HepG2 (cell line): ENCODE data around the gene TLN1. TPM values are rescaled to one million over a fixed set of nuclear protein-coding genes. Genes with fewer than 3 reads are reported as not detected.
A peak's percentile ranks its signal among the peaks of the same experiment; 100 is the strongest.

Experiments
- DMAP1 ChIP-seq: IDR thresholded peaks from 2 replicates; pipeline ENCODE4 v1.6.1; 2016
- FOXA3 ChIP-seq: IDR thresholded peaks from 2 replicates; pipeline ENCODE4 v1.6.1; 2016; ENCODE audit warnings: missing genetic modification reagents, missing compliant biosample characterization
- FOXO1 ChIP-seq: sonication (generic); formaldehyde crosslinking; IDR thresholded peaks from 2 replicates; pipeline ENCODE4 v1.4.0; 2020; ENCODE audit warnings: missing genetic modification reagents
- KDM1A ChIP-seq: IDR thresholded peaks from 2 replicates; pipeline ENCODE4 v1.6.1; 2016; ENCODE audit warnings: missing compliant biosample characterization
- MEIS1 ChIP-seq: sonication (generic); formaldehyde crosslinking; IDR thresholded peaks from 2 replicates; pipeline ENCODE4 v1.9.0; 2021; ENCODE audit warnings: mild to moderate bottlenecking, missing genetic modification reagents, moderate library complexity, borderline replicate concordance
- MLLT10 ChIP-seq: sonication (generic); formaldehyde crosslinking; IDR thresholded peaks from 2 replicates; pipeline ENCODE4 v1.4.0; 2020; ENCODE audit warnings: missing genetic modification reagents
- RARG ChIP-seq: sonication (generic); formaldehyde crosslinking; IDR thresholded peaks from 2 replicates; pipeline ENCODE4 v1.4.0; 2020; ENCODE audit warnings: low read depth, mild to moderate bottlenecking, missing genetic modification reagents
- SMAD3 ChIP-seq: sonication (generic); formaldehyde crosslinking; IDR thresholded peaks from 2 replicates; pipeline ENCODE4 v1.4.0; 2020; ENCODE audit warnings: missing genetic modification reagents
- SMC3 ChIP-seq: IDR thresholded peaks from 2 replicates; pipeline ENCODE4 v1.6.1; 2011; ENCODE audit warnings: low read length, improper control_type of control experiment
- TBP ChIP-seq: sonication (generic); formaldehyde crosslinking; IDR thresholded peaks from 2 replicates; pipeline ENCODE4 v1.5.0; 2020; ENCODE audit warnings: missing genetic modification reagents
- ZEB1 ChIP-seq: IDR thresholded peaks from 2 replicates; pipeline ENCODE4 v1.6.1; 2012; ENCODE audit warnings: mild to moderate bottlenecking, low read depth, inconsistent platforms; ENCODE audit not compliant: insufficient replicate concordance
- ZFX ChIP-seq: sonication (generic); formaldehyde crosslinking; IDR thresholded peaks from 2 replicates; pipeline ENCODE4 v1.4.0; 2020; ENCODE audit warnings: mild to moderate bottlenecking, low read depth, missing genetic modification reagents, moderate library complexity
- ZMAT3 ChIP-seq: sonication (generic); formaldehyde crosslinking; conservative IDR thresholded peaks from 2 replicates; pipeline ENCODE4 v1.7.0; 2021; ENCODE audit warnings: missing genetic modification reagents
- ZNF644 ChIP-seq: IDR thresholded peaks from 2 replicates; pipeline ENCODE4 v1.6.1; 2016; ENCODE audit warnings: low read depth
- ZNF709 ChIP-seq: sonication (generic); formaldehyde crosslinking; IDR thresholded peaks from 2 replicates; pipeline ENCODE4 v1.5.0; 2020; ENCODE audit warnings: mild to moderate bottlenecking, missing genetic modification reagents
- polyA plus RNA-seq, 8 experiments: library from polyadenylated mRNA; depleted of rRNA in 3 of 8; stranded (reverse) in 7 of 8; unstranded in 1 of 8; fragments of >200 nt; fragmentation: Illumina TruSeq in 4 of 8; extraction: Trizol in 4 of 8; gene quantifications; 2 replicates each; pipeline versions ENCODE4 v1.2.1 to v1.2.3, GENCODE V29; 2011 to 2016; ENCODE audit warnings: low read depth in 4 of 8, missing spikeins in 1 of 8, mixed read lengths in 1 of 8; ENCODE audit not compliant: insufficient read depth in 1 of 8
- total RNA-seq, 5 experiments: library from RNA; depleted of rRNA; stranded (reverse); fragments of >200 nt; fragmentation: Illumina TruSeq; extraction: Trizol; gene quantifications; 2 replicates each; pipeline ENCODE4 v1.2.3, GENCODE V29; 2016; ENCODE audit warnings: low read depth in 1 of 5
- TF ChIP-seq, protein P1 (sequence below): sonication (generic); formaldehyde crosslinking; conservative IDR thresholded peaks from 2 replicates; pipeline ENCODE4 v1.4.0; 2020; ENCODE audit warnings: missing genetic modification reagents
- TF ChIP-seq, protein P2 (sequence below): IDR thresholded peaks from 2 replicates; pipeline ENCODE4 v1.6.1; 2016; ENCODE audit warnings: mild to moderate bottlenecking
- TF ChIP-seq, protein P3 (sequence below): sonication (generic); formaldehyde crosslinking; IDR thresholded peaks from 2 replicates; pipeline ENCODE4 v1.4.0; 2020; ENCODE audit warnings: missing genetic modification reagents
- TF ChIP-seq, protein P4 (sequence below): IDR thresholded peaks from 2 replicates; pipeline ENCODE4 v1.6.1; 2016; ENCODE audit warnings: missing biosample characterization, missing genetic modification reagents, low read depth
- TF ChIP-seq, protein P5 (sequence below): sonication (generic); formaldehyde crosslinking; IDR thresholded peaks from 2 replicates; pipeline ENCODE4 v1.8.0; 2022; ENCODE audit warnings: mild to moderate bottlenecking, missing genetic modification reagents, moderate library complexity
- TF ChIP-seq, protein P6 (sequence below): sonication (generic); formaldehyde crosslinking; IDR thresholded peaks from 2 replicates; pipeline ENCODE4 v1.4.0; 2020; ENCODE audit warnings: missing genetic modification reagents; ENCODE audit errors: not compliant biosample characterization
- TF ChIP-seq, protein P7 (sequence below): sonication (generic); formaldehyde crosslinking; IDR thresholded peaks from 2 replicates; pipeline ENCODE4 v1.5.0; 2020; ENCODE audit warnings: missing genetic modification reagents

TLN1 gene
- total and polyA plus RNA-seq, 2 of the 13 experiments (the other 11 are each of a cell fraction or from before 2014, with no cell fraction given): 35.2 to 51.8 TPM

DNA sequence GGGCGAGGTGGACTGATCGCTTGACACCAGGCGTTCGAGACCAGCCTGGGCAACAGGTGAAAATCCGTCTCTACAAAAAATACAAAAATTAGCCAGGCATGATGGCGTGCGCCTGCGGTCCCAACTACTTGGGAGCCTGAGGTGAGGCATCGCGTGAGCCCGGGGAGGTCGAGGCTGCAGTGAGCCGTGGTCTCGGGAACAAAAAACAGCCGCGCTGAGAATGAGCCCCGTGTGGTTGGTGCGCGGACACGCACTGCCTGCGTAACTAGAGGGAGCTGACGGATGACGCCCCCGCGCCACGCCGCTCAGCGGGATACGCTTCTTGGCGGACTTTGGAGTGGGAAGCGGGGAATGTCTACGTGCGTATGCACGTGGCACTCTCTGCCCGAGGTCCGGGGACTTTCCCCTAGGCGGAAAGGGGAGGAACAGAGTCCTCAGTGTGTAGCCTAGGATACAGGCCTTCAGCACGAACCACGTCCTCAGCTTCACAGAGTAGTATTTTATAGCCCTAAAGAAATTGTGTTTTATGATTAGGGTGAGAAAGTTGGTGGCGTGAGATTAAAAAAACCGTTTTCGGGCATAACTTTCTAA lies 74.4 kb downstream of the TLN1 start, which contains the start of gene RMRP (continued):
- TF ChIP-seq FOXA3: peak; percentile 88
- no peak; the same call in 1 of the 2 replicates for TF ChIP-seq RARG (CRISPR knock-in tag)
- TF ChIP-seq MEIS1 (CRISPR knock-in tag): peak; percentile 91
- TF ChIP-seq, protein P1, sequence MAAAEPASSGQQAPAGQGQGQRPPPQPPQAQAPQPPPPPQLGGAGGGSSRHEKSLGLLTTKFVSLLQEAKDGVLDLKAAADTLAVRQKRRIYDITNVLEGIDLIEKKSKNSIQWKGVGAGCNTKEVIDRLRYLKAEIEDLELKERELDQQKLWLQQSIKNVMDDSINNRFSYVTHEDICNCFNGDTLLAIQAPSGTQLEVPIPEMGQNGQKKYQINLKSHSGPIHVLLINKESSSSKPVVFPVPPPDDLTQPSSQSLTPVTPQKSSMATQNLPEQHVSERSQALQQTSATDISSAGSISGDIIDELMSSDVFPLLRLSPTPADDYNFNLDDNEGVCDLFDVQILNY: peak; percentile 50; the same call in 1 of the 2 replicates
- TF ChIP-seq DMAP1 (CRISPR knock-in tag): peak; percentile 95
- TF ChIP-seq ZMAT3 (CRISPR knock-in tag): peak; percentile 97
- TF ChIP-seq SMC3: no peak
- TF ChIP-seq ZEB1: no peak
- TF ChIP-seq, protein P2, sequence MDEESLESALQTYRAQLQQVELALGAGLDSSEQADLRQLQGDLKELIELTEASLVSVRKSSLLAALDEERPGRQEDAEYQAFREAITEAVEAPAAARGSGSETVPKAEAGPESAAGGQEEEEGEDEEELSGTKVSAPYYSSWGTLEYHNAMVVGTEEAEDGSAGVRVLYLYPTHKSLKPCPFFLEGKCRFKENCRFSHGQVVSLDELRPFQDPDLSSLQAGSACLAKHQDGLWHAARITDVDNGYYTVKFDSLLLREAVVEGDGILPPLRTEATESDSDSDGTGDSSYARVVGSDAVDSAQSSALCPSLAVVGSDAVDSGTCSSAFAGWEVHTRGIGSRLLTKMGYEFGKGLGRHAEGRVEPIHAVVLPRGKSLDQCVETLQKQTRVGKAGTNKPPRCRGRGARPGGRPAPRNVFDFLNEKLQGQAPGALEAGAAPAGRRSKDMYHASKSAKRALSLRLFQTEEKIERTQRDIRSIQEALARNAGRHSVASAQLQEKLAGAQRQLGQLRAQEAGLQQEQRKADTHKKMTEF (CRISPR knock-in tag): peak; percentile 97
- peak; percentile 13; the same call in 1 of the 2 replicates for TF ChIP-seq ZNF644 (CRISPR knock-in tag)
- TF ChIP-seq FOXO1 (CRISPR knock-in tag): peak; percentile 78; the same call in 1 of the 2 replicates
- TF ChIP-seq, protein P3, sequence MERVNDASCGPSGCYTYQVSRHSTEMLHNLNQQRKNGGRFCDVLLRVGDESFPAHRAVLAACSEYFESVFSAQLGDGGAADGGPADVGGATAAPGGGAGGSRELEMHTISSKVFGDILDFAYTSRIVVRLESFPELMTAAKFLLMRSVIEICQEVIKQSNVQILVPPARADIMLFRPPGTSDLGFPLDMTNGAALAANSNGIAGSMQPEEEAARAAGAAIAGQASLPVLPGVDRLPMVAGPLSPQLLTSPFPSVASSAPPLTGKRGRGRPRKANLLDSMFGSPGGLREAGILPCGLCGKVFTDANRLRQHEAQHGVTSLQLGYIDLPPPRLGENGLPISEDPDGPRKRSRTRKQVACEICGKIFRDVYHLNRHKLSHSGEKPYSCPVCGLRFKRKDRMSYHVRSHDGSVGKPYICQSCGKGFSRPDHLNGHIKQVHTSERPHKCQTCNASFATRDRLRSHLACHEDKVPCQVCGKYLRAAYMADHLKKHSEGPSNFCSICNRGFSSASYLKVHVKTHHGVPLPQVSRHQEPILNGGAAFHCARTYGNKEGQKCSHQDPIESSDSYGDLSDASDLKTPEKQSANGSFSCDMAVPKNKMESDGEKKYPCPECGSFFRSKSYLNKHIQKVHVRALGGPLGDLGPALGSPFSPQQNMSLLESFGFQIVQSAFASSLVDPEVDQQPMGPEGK (CRISPR knock-in tag): peak; percentile 91
- peak; percentile 76; the same call in 1 of the 2 replicates for TF ChIP-seq KDM1A (CRISPR knock-in tag)
- 0 out of 2 replicates have a peak, but pooled peaks have one; percentile 95 for TF ChIP-seq ZNF709 (CRISPR knock-in tag)
- TF ChIP-seq MLLT10 (CRISPR knock-in tag): no peak
- TF ChIP-seq, protein P4, sequence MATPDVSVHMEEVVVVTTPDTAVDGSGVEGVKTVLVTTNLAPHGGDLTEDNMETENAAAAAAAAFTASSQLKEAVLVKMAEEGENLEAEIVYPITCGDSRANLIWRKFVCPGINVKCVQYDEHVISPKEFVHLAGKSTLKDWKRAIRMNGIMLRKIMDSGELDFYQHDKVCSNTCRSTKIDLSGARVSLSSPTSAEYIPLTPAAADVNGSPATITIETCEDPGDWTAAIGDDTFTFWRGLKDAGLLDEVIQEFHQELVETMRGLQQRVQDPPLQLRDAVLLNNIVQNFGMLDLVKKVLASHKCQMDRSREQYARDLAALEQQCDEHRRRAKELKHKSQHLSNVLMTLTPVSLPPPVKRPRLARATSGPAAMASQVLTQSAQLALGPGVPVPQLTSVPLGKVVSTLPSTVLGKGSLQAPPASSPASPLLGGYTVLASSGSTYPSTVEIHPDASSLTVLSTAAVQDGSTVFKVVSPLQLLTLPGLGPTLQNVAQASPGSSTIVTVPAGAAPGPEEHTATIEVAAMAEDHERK (CRISPR knock-in tag): peak; percentile 89
- TF ChIP-seq, protein P5, sequence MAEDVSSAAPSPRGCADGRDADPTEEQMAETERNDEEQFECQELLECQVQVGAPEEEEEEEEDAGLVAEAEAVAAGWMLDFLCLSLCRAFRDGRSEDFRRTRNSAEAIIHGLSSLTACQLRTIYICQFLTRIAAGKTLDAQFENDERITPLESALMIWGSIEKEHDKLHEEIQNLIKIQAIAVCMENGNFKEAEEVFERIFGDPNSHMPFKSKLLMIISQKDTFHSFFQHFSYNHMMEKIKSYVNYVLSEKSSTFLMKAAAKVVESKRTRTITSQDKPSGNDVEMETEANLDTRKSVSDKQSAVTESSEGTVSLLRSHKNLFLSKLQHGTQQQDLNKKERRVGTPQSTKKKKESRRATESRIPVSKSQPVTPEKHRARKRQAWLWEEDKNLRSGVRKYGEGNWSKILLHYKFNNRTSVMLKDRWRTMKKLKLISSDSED: no peak
- TF ChIP-seq SMAD3 (CRISPR knock-in tag): peak; percentile 99
- peak; percentile 72 for TF ChIP-seq ZFX
- TF ChIP-seq, protein P6, sequence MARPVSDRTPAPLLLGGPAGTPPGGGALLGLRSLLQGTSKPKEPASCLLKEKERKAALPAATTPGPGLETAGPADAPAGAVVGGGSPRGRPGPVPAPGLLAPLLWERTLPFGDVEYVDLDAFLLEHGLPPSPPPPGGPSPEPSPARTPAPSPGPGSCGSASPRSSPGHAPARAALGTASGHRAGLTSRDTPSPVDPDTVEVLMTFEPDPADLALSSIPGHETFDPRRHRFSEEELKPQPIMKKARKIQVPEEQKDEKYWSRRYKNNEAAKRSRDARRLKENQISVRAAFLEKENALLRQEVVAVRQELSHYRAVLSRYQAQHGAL (CRISPR knock-in tag): peak; percentile 96
- TF ChIP-seq, protein P7, sequence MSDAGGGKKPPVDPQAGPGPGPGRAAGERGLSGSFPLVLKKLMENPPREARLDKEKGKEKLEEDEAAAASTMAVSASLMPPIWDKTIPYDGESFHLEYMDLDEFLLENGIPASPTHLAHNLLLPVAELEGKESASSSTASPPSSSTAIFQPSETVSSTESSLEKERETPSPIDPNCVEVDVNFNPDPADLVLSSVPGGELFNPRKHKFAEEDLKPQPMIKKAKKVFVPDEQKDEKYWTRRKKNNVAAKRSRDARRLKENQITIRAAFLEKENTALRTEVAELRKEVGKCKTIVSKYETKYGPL (CRISPR knock-in tag): peak; percentile 74; the same call in 1 of the 2 replicates
- TF ChIP-seq TBP (CRISPR knock-in tag): peak; percentile 49; the same call in 1 of the 2 replicates
